Ishikawa (cell line): ENCODE data around the gene ADD2.

ENCODE experiments used
- EP300 ChIP-seq: IDR thresholded peaks from 2 replicates; pipeline ENCODE4 v1.6.1; 2012; ENCODE audit warnings: borderline replicate concordance
- FOXM1 ChIP-seq: IDR thresholded peaks from 2 replicates; pipeline ENCODE4 v1.6.1; 2012; ENCODE audit warnings: low read depth, borderline replicate concordance
- MAX ChIP-seq: IDR thresholded peaks from 2 replicates; pipeline ENCODE4 v1.6.1; 2012
- RAD21 ChIP-seq: IDR thresholded peaks from 2 replicates; pipeline ENCODE4 v1.6.1; 2012; ENCODE audit warnings: low read depth

GRCh38 chr2:70647873-70648481 is 120.0 kb downstream of the ADD2 start:
- TF ChIP-seq MAX (no peak), EP300 (no peak), RAD21 (peak; percentile 99), FOXM1 (no peak)
